Sigmoid colon (tissue), 7 donors: Measurements from ENCODE around the gene PHKG2. TPM values are rescaled to one million over a fixed set of nuclear protein-coding genes. Genes with fewer than 3 reads are reported as not detected.
A peak's percentile ranks its signal among the peaks of the same experiment; 100 is the strongest.

Source experiments
- DNase-seq: peaks from one replicate; pipeline ENCODE4 v3.0.0-alpha.2; 2019
- H3K27ac ChIP-seq, 4 donors: fragments of 200-600 bp; sonication (generic); one replicate each; pipeline ENCODE4 v1.5.1; 2016 to 2019; ENCODE audit warnings: mild to moderate bottlenecking in 1 of 4
- H3K27me3 ChIP-seq, 3 donors: fragments of 200-600 bp; sonication (generic); one replicate each; pipeline ENCODE4 v1.5.1; 2019; ENCODE audit warnings: mild to moderate bottlenecking in 1 of 3
- H3K36me3 ChIP-seq, 4 donors: fragments of 200-600 bp; sonication (generic); one replicate each; pipeline ENCODE4 v1.5.1; 2016 to 2019
- H3K4me1 ChIP-seq, 4 donors: fragments of 200-600 bp; sonication (generic); one replicate each; pipeline ENCODE4 v1.5.1; 2017 to 2019
- H3K4me3 ChIP-seq, 4 donors: fragments of 200-600 bp; sonication (generic); one replicate each; pipeline ENCODE4 v1.5.1; 2017 to 2019; ENCODE audit warnings: mild to moderate bottlenecking in 2 of 4, moderate library complexity in 1 of 4
- H3K9me3 ChIP-seq, 4 donors: fragments of 200-600 bp in 3 of 4; sonication (generic) in 3 of 4; one replicate each; pipeline versions ENCODE4 v1.5.1 to v1.6.1; 2013 to 2019
- EP300 ChIP-seq, 4 donors: sonication (generic); formaldehyde crosslinking; IDR thresholded peaks; one replicate each; pipeline ENCODE4 v1.6.1; 2017; ENCODE audit warnings: antibody characterized with exemption in 4 of 4
- POLR2A ChIP-seq, 2 donors: fragments of 450-650 bp; IDR thresholded peaks; one replicate each; pipeline ENCODE4 v1.6.1; 2016; ENCODE audit warnings: antibody characterized with exemption in 2 of 2, mild to moderate bottlenecking in 2 of 2, moderate library complexity in 2 of 2
- POLR2AphosphoS5 ChIP-seq, 4 donors: sonication (generic); formaldehyde crosslinking; IDR thresholded peaks; one replicate each; pipeline ENCODE4 v1.6.1; 2017; ENCODE audit warnings: antibody characterized with exemption in 4 of 4
- WGBS, 2 donors: extraction: QIAGEN DNeasy Blood & Tissue Kit; methylation state at CpG; one replicate each; pipeline ENCODE4 v1.1.7; 2013; 5-methylcytosine and 5-hydroxymethylcytosine counted together
- intact Hi-C: fragments of 100-400 bp; cut with DNase I; formaldehyde crosslinking; loops from one replicate; pipeline ENCODE4 v1.15.1; 2023
- polyA plus RNA-seq, 3 donors: library from polyadenylated mRNA; stranded (reverse); fragments of 200-250 nt; gene quantifications; one replicate each; pipeline ENCODE4 v1.2.3, GENCODE V29; 2013
- total RNA-seq, 4 donors: library from RNA; depleted of rRNA; stranded (reverse); fragments of >200 nt; gene quantifications; one replicate each; pipeline ENCODE4 v1.1.0, GENCODE V29; 2016
- TF ChIP-seq, protein P1 (sequence below), 4 experiments: fragments of 450-650 bp in 3 of 4; fragments of 200-600 bp in 1 of 4; IDR thresholded peaks; one replicate each; pipeline ENCODE4 v1.5.1; 2016 to 2019; ENCODE audit warnings: antibody characterized with exemption in 4 of 4, mild to moderate bottlenecking in 3 of 4, moderate library complexity in 2 of 4
- donor health status: healthy with polysubstance abuse.
- donor health status: Bipolar disorder and iron deficiency.
- donor health status: healthy.

PHKG2 gene
- total and polyA plus RNA-seq, 7 donors = 19.2 to 45.0 (median 23.8) TPM

DNA sequence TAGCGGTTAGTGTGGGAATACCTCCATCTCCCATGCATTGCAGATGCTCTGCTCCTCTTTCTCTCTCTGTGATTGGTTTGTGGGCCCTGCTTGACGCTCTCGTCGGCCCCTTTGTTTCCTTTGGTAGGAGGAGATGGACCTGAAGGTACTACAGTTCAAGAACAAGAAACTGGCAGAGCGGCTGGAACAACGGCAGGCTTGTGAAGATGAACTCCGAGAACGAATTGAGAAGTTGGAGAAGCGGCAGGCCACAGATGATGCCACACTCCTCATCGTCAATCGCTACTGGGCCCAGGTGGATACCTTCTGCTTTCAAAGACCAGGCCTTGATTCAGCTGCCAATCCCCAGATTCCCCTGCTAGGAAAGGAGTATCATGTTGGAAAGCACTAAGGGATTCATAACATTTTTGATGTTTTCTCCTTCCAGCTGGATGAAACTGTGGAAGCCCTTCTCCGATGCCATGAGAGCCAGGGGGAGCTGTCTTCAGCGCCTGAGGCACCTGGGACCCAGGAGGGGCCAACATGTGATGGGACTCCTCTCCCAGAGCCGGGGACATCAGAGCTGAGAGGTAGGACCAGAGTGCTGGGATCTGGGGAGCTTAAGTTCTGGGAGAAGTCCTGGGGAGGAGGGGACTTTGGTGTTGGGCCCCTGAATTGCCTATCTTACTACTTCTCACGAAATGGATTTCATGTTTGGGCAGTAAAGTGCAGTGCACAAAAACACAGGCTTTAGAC lies 14.9 kb downstream of the PHKG2 start:
- Histone ChIP-seq H3K9me3 (no peaks in the 10 kb centered on the region), H3K36me3 (peaks cover 39 to 50% (median 42%) of the 10 kb centered on the region in 4 donors), H3K4me1 (peaks cover 0 to 33% (median 31%) of the 10 kb centered on the region in 4 donors), H3K27ac (peak overlapping the region; percentile 89 to 96 (median 92)), H3K4me3 (peak overlapping the region; percentile 75 to 95 (median 84)), H3K27me3 (no peaks in the 10 kb centered on the region)
- WGBS, 2 donors = 60 to 73% methylated on average over 15 of the region's 15 CpGs
- DNase-seq = no peak
- intact Hi-C loops = loop anchor here (2.0 to 5.0 kb wide), 2 partner anchors 14 to 129 kb away; partner anchors contain the start of genes BCL7C and PHKG2
- TF ChIP-seq POLR2A (IDR thresholded peaks at IDR 0.05) = no peak
- TF ChIP-seq, protein P1, sequence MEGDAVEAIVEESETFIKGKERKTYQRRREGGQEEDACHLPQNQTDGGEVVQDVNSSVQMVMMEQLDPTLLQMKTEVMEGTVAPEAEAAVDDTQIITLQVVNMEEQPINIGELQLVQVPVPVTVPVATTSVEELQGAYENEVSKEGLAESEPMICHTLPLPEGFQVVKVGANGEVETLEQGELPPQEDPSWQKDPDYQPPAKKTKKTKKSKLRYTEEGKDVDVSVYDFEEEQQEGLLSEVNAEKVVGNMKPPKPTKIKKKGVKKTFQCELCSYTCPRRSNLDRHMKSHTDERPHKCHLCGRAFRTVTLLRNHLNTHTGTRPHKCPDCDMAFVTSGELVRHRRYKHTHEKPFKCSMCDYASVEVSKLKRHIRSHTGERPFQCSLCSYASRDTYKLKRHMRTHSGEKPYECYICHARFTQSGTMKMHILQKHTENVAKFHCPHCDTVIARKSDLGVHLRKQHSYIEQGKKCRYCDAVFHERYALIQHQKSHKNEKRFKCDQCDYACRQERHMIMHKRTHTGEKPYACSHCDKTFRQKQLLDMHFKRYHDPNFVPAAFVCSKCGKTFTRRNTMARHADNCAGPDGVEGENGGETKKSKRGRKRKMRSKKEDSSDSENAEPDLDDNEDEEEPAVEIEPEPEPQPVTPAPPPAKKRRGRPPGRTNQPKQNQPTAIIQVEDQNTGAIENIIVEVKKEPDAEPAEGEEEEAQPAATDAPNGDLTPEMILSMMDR (IDR thresholded peaks at IDR 0.05) = no peak
- TF ChIP-seq EP300 (IDR thresholded peaks at IDR 0.05) = no peak
- TF ChIP-seq POLR2AphosphoS5 (IDR thresholded peaks at IDR 0.05) = no peak

DNA sequence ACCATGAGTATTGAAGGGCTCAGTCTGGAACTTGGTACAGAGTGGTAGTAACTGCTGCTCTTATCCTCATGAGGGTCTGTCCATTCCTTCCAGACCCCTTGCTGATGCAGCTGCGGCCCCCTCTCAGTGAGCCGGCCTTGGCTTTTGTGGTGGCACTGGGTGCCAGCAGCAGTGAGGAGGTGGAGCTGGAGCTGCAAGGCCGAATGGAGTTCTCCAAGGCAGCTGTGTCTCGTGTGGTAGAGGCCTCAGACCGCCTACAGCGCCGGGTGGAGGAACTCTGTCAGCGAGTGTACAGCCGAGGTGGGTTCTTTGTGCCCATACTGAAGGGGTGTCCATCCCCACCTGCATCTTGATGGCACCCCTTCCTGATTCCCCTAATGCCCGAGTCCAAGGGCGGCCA lies 15.9 kb downstream of the PHKG2 start:
- TF ChIP-seq POLR2AphosphoS5 (IDR thresholded peaks at IDR 0.05) = no peak
- TF ChIP-seq, protein P1 (IDR thresholded peaks at IDR 0.05) = no peak
- no peak for TF ChIP-seq POLR2A (IDR thresholded peaks at IDR 0.05)
- no peak for TF ChIP-seq EP300 (IDR thresholded peaks at IDR 0.05)
- H3K27me3 ChIP-seq = no peaks in the 10 kb centered on the region
- peaks cover 0 to 33% (median 31%) of the 10 kb centered on the region in 4 donors for H3K4me1 ChIP-seq
- 93% methylated on average over 11 of the region's 11 CpGs for WGBS, 2 donors
- H3K36me3 ChIP-seq = peaks cover 48 to 60% (median 51%) of the 10 kb centered on the region in 4 donors
- no peak overlapping the region for H3K4me3 ChIP-seq
- no peaks in the 10 kb centered on the region for H3K9me3 ChIP-seq
- intact Hi-C loops = loop anchor here (5.0 kb wide), 1 partner anchor 128 kb away; the partner anchor contains the start of gene BCL7C
- H3K27ac ChIP-seq = no peak overlapping the region
- no peak for DNase-seq

DNA sequence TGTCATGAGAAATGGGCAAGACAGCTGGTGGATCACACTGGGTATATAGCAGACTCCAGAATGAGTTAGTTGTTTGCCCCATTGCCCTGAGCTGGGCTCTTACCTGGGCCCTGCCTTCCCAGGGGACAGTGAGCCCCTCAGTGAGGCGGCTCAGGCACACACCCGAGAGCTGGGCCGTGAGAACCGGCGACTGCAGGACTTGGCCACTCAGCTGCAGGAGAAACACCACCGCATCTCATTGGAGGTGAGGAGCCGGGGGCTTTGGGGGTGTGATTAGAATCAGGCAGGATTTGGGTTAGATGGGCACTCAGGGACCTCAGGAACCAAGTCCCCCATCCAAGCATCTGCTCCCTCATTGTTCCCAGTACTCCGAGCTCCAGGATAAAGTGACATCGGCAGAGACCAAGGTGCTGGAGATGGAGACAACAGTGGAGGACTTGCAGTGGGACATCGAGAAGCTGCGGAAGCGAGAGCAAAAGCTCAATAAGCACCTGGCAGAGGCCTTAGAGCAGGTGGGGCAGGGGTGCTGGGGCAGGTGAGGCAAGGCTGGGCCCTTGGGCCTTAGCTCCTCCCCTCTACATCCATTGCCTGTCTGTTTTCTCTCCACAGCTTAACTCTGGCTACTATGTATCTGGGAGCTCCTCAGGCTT lies 16.7 kb downstream of the PHKG2 start:
- DNase-seq = no peak
- no peak overlapping the region for H3K4me3 ChIP-seq
- peaks cover 57 to 68% (median 58%) of the 10 kb centered on the region in 4 donors for H3K36me3 ChIP-seq
- intact Hi-C loops = loop anchor here (5.0 kb wide), 1 partner anchor 127 kb away; the partner anchor contains the start of gene BCL7C
- H3K27ac ChIP-seq = no peak overlapping the region
- H3K9me3 ChIP-seq = no peaks in the 10 kb centered on the region
- no peak for TF ChIP-seq EP300 (IDR thresholded peaks at IDR 0.05)
- TF ChIP-seq, protein P1 (IDR thresholded peaks at IDR 0.05) = no peak
- no peak for TF ChIP-seq POLR2A (IDR thresholded peaks at IDR 0.05)
- TF ChIP-seq POLR2AphosphoS5 (IDR thresholded peaks at IDR 0.05) = no peak
- 95 to 98% methylated on average over 12 of the region's 12 CpGs for WGBS, 2 donors
- peaks cover 0 to 33% (median 31%) of the 10 kb centered on the region in 4 donors for H3K4me1 ChIP-seq
- no peaks in the 10 kb centered on the region for H3K27me3 ChIP-seq

DNA sequence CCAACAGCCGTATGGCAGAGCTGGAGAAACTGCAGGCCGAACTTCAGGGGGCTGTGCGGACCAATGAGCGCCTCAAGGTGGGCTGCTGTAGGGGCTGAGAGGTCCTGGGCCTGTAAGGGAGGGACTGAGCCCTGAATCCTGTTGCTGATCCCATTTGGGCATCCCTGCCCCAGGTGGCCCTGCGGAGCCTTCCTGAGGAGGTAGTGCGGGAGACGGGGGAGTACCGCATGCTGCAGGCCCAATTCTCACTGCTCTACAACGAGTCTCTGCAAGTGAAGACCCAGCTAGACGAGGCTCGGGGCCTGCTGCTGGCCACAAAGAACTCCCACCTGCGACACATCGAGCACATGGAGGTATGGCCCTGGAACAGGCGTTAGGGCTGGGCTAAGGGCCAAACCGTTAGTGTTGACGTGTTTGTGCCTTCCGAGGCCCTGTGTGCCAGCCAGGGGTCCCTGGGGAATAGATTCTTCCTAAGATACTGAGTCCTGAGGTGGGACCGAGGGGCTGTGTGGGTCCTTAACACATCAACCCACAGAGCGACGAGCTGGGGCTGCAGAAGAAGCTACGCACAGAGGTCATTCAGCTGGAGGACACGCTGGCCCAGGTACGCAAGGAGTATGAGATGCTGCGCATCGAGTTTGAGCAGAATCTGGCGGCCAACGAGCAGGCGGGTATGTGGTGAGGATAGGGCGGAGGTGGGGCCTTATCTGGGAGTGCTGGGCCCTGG lies 18.1 kb downstream of the PHKG2 start:
- Histone ChIP-seq H3K27ac (no peak overlapping the region), H3K4me3 (no peak overlapping the region), H3K27me3 (no peaks in the 10 kb centered on the region), H3K4me1 (peaks cover 0 to 22% (median 21%) of the 10 kb centered on the region in 4 donors), H3K36me3 (peaks cover 68 to 82% (median 70%) of the 10 kb centered on the region in 4 donors), H3K9me3 (no peaks in the 10 kb centered on the region)
- intact Hi-C loops = no loop called here
- DNase-seq = no peak
- TF ChIP-seq, protein P1 (IDR thresholded peaks at IDR 0.05) = no peak
- TF ChIP-seq POLR2AphosphoS5 (IDR thresholded peaks at IDR 0.05) = no peak
- TF ChIP-seq POLR2A (IDR thresholded peaks at IDR 0.05) = no peak
- no peak for TF ChIP-seq EP300 (IDR thresholded peaks at IDR 0.05)
- WGBS, 2 donors = 92 to 95% methylated on average over 29 of the region's 29 CpGs
